ENCODE data around the gene MAP4K5.

MAP4K5 gene

DNA sequence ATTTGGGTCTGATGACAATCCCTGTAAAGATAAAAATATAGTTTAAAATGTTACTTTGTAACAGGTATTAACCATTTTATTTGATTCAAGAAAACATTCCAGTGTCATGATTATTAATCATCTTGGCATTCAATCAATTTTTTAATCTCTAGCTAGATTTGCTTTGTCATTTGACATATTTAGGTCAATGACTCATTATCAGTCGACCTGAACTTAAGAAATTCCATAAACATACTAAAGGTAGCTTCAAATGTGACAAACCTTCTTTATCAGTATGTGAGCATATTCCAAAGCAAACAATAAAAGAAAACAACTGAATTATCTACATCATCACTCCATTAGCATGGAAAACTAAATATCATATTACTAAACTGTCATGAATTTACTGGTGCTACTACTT is 84.9 kb downstream of the MAP4K5 start:
- no peaks in the 10 kb centered on the region for H3K36me3 ChIP-seq (replicated peaks; ENCODE audit: insufficient read depth, low read length)
- DNase-seq, result no peak
- no peaks in the 10 kb centered on the region for H3K27me3 ChIP-seq (replicated peaks; ENCODE audit: insufficient read depth, low read length)
- H3K9me3 ChIP-seq (replicated peaks; ENCODE audit: insufficient read depth, low read length), result no peaks in the 10 kb centered on the region
- no peaks in the 10 kb centered on the region for H3K9me2 ChIP-seq (replicated peaks; ENCODE audit: insufficient read depth, low read length)
- no peak overlapping the region for H3K9ac ChIP-seq (ENCODE audit: low read length)
- no peaks in the 10 kb centered on the region for H4K20me1 ChIP-seq (ENCODE audit: insufficient read depth, low read length)
- H2AFZ ChIP-seq (ENCODE audit: low read length), result no peak overlapping the region
- H3K4me2 ChIP-seq (ENCODE audit: low read depth, low read length), result no peak overlapping the region
- H3K27ac ChIP-seq (ENCODE audit: low read length), result no peak overlapping the region
- H3K79me2 ChIP-seq (ENCODE audit: low read length), result no peaks in the 10 kb centered on the region
- TF ChIP-seq EZH2phosphoT487 (IDR thresholded peaks at IDR 0.05; ENCODE audit: low read length), result no peak
- TF ChIP-seq EZH2 (optimal IDR thresholded peaks at IDR 0.05; ENCODE audit: low read depth, low read length), result no peak
- H3F3A ChIP-seq (ENCODE audit: insufficient read depth, low read length), result no peaks in the 10 kb centered on the region
- 0 out of 2 replicates have a peak, but pooled peaks cover 6% of the 10 kb centered on the region for H3K4me1 ChIP-seq (ENCODE audit: low read length)
- H3K4me3 ChIP-seq (ENCODE audit: low read length), result no peak overlapping the region

DNA sequence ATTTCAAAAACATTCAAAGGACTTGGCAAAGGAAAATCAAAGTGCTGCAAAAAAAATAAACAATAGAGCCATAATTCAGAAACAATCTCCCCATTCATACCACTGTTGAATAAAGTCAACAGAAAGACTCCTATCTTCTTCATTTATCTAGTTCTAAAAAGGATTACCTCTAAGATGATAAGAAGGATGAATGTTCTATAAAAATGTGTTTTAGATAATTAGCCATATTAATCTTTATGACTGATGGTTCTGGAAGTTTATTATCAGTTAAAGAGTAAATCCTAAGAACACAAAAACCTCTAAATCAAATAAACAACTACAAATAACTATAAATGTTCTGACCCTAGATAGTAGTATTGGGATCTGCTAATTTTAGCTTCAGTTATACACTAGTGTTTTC is 97.8 kb downstream of the MAP4K5 start:
- no peaks in the 10 kb centered on the region for H3K79me2 ChIP-seq (ENCODE audit: low read length)
- no peaks in the 10 kb centered on the region for H4K20me1 ChIP-seq (ENCODE audit: insufficient read depth, low read length)
- H3K27me3 ChIP-seq (replicated peaks; ENCODE audit: insufficient read depth, low read length), result no peaks in the 10 kb centered on the region
- DNase-seq, result no peak
- H3F3A ChIP-seq (ENCODE audit: insufficient read depth, low read length), result no peaks in the 10 kb centered on the region
- H3K27ac ChIP-seq (ENCODE audit: low read length), result no peak overlapping the region
- H2AFZ ChIP-seq (ENCODE audit: low read length), result no peak overlapping the region
- H3K4me3 ChIP-seq (ENCODE audit: low read length), result no peak overlapping the region
- H3K4me2 ChIP-seq (ENCODE audit: low read depth, low read length), result no peak overlapping the region
- no peak for TF ChIP-seq EZH2phosphoT487 (IDR thresholded peaks at IDR 0.05; ENCODE audit: low read length)
- no peaks in the 10 kb centered on the region for H3K9me2 ChIP-seq (replicated peaks; ENCODE audit: insufficient read depth, low read length)
- no peaks in the 10 kb centered on the region for H3K9me3 ChIP-seq (replicated peaks; ENCODE audit: insufficient read depth, low read length)
- no peak overlapping the region for H3K9ac ChIP-seq (ENCODE audit: low read length)
- H3K36me3 ChIP-seq (replicated peaks; ENCODE audit: insufficient read depth, low read length), result no peaks in the 10 kb centered on the region
- no peaks in the 10 kb centered on the region for H3K4me1 ChIP-seq (ENCODE audit: low read length)

DNA sequence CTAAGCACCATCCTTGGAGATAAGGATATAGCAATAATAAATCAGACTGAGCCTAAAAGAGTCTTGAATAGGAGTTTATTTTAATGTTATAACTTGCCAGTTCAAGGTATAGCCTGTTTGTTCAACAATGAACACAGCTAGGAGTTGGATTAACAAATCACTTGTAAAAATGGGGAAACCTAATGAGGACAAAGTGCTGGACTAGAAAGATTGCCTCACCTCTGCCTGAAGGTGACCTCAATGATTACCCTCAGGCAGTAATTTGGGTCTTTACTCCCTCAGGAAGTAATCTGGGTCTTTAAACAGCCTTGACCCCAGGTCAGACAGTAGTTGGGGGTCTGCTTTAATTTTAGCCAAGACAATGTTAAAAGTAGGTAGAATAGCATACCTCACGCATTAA is 100.2 kb downstream of the MAP4K5 start:
- no peak overlapping the region for H3K4me2 ChIP-seq (ENCODE audit: low read depth, low read length)
- H3K4me1 ChIP-seq (ENCODE audit: low read length), result no peaks in the 10 kb centered on the region
- H3K27me3 ChIP-seq (replicated peaks; ENCODE audit: insufficient read depth, low read length), result no peaks in the 10 kb centered on the region
- no peaks in the 10 kb centered on the region for H3F3A ChIP-seq (ENCODE audit: insufficient read depth, low read length)
- TF ChIP-seq EZH2phosphoT487 (IDR thresholded peaks at IDR 0.05; ENCODE audit: low read length), result no peak
- TF ChIP-seq, protein P1, sequence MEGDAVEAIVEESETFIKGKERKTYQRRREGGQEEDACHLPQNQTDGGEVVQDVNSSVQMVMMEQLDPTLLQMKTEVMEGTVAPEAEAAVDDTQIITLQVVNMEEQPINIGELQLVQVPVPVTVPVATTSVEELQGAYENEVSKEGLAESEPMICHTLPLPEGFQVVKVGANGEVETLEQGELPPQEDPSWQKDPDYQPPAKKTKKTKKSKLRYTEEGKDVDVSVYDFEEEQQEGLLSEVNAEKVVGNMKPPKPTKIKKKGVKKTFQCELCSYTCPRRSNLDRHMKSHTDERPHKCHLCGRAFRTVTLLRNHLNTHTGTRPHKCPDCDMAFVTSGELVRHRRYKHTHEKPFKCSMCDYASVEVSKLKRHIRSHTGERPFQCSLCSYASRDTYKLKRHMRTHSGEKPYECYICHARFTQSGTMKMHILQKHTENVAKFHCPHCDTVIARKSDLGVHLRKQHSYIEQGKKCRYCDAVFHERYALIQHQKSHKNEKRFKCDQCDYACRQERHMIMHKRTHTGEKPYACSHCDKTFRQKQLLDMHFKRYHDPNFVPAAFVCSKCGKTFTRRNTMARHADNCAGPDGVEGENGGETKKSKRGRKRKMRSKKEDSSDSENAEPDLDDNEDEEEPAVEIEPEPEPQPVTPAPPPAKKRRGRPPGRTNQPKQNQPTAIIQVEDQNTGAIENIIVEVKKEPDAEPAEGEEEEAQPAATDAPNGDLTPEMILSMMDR (IDR thresholded peaks at IDR 0.05; ENCODE audit: low read length), result no peak
- TF ChIP-seq EZH2 (optimal IDR thresholded peaks at IDR 0.05; ENCODE audit: low read depth, low read length), result no peak
- no peak overlapping the region for H2AFZ ChIP-seq (ENCODE audit: low read length)
- H3K9ac ChIP-seq (ENCODE audit: low read length), result no peak overlapping the region
- H3K27ac ChIP-seq (ENCODE audit: low read length), result no peak overlapping the region
- H3K9me2 ChIP-seq (replicated peaks; ENCODE audit: insufficient read depth, low read length), result no peaks in the 10 kb centered on the region
- no peaks in the 10 kb centered on the region for H3K36me3 ChIP-seq (replicated peaks; ENCODE audit: insufficient read depth, low read length)
- DNase-seq, result no peak
- no peaks in the 10 kb centered on the region for H3K9me3 ChIP-seq (replicated peaks; ENCODE audit: insufficient read depth, low read length)
- no peak overlapping the region for H3K4me3 ChIP-seq (ENCODE audit: low read length)
- no peaks in the 10 kb centered on the region for H3K79me2 ChIP-seq (ENCODE audit: low read length)
- no peaks in the 10 kb centered on the region for H4K20me1 ChIP-seq (ENCODE audit: insufficient read depth, low read length)

DNA sequence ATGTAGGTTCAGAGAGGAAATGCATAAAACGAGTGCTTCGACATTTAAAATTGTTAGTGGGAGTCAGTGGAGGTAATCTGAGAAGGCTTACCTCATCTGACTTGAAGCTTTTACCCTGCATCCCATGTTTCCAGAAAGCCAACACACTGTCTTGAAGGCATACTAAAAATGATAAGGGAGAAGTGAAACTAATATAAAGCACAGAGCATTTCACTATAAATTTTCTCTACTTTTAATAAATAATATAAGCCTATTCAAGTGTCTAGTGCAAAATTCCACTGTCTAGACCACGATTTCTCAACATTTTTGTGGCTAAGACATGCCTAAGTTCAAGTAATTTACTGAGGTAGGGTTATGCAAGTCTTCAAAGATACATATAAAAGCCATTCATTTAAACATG is 106.6 kb downstream of the MAP4K5 start:
- no peaks in the 10 kb centered on the region for H3K9me3 ChIP-seq (replicated peaks; ENCODE audit: insufficient read depth, low read length)
- H3K4me2 ChIP-seq (ENCODE audit: low read depth, low read length), result no peak overlapping the region
- no peak overlapping the region for H3K27ac ChIP-seq (ENCODE audit: low read length)
- H3F3A ChIP-seq (ENCODE audit: insufficient read depth, low read length), result no peaks in the 10 kb centered on the region
- no peak for DNase-seq
- H2AFZ ChIP-seq (ENCODE audit: low read length), result no peak overlapping the region
- TF ChIP-seq EZH2 (optimal IDR thresholded peaks at IDR 0.05; ENCODE audit: low read depth, low read length) (no peak), EZH2phosphoT487 (IDR thresholded peaks at IDR 0.05; ENCODE audit: low read length) (no peak)
- TF ChIP-seq, protein P1 (IDR thresholded peaks at IDR 0.05; ENCODE audit: low read length), result no peak
- no peak overlapping the region for H3K9ac ChIP-seq (ENCODE audit: low read length)
- H3K9me2 ChIP-seq (replicated peaks; ENCODE audit: insufficient read depth, low read length), result no peaks in the 10 kb centered on the region
- no peaks in the 10 kb centered on the region for H3K79me2 ChIP-seq (ENCODE audit: low read length)
- H3K36me3 ChIP-seq (replicated peaks; ENCODE audit: insufficient read depth, low read length), result no peaks in the 10 kb centered on the region
- H4K20me1 ChIP-seq (ENCODE audit: insufficient read depth, low read length), result no peaks in the 10 kb centered on the region
- H3K4me1 ChIP-seq (ENCODE audit: low read length), result no peaks in the 10 kb centered on the region
- no peaks in the 10 kb centered on the region for H3K27me3 ChIP-seq (replicated peaks; ENCODE audit: insufficient read depth, low read length)
- H3K4me3 ChIP-seq (ENCODE audit: low read length), result no peak overlapping the region
